GM12872 (cell line): Measurements from ENCODE around the gene ERBB2.

Experiments
- CTCF ChIP-seq: IDR thresholded peaks from 3 replicates; pipeline ENCODE4 v1.5.1; 2011; ENCODE audit warnings: low read depth, mild to moderate bottlenecking, low read length, moderate library complexity; ENCODE audit not compliant: insufficient read depth

The ERBB2 gene

GRCh38 chr17:39697961-39698360, 1.9 kb upstream of the ERBB2 start:
- no peak for TF ChIP-seq CTCF

DNA sequence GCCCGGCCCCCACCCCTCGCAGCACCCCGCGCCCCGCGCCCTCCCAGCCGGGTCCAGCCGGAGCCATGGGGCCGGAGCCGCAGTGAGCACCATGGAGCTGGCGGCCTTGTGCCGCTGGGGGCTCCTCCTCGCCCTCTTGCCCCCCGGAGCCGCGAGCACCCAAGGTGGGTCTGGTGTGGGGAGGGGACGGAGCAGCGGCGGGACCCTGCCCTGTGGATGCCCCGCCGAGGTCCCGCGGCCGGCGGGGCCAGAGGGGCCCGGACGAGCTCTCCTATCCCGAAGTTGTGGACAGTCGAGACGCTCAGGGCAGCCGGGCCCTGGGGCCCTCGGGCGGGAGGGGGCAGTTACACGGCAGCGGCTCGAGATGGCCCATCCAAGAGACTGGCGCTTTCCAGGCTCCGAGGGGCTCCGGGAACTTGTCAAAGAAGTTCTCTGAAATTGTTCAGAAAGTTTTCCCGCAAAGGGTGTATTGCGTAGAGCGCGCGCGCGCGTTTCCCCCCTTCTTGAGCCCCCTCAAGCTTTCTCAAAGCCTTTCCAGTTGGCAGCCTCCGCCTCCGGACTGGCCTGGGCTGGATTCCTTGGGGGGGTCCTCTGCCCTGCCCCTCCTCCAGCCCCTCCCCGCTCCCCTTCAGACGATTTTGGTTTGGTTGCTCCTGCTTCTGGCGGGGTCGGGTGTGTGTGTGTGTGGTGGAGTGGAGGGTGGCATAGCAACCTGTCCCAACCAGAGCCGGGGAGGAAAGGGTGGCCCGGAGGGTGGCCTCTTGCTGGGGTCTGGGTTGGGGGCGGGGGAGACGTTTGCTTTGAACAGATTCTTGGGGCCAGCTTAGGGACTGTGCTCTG, 504 bp downstream of the ERBB2 start:
- no peak for TF ChIP-seq CTCF

DNA sequence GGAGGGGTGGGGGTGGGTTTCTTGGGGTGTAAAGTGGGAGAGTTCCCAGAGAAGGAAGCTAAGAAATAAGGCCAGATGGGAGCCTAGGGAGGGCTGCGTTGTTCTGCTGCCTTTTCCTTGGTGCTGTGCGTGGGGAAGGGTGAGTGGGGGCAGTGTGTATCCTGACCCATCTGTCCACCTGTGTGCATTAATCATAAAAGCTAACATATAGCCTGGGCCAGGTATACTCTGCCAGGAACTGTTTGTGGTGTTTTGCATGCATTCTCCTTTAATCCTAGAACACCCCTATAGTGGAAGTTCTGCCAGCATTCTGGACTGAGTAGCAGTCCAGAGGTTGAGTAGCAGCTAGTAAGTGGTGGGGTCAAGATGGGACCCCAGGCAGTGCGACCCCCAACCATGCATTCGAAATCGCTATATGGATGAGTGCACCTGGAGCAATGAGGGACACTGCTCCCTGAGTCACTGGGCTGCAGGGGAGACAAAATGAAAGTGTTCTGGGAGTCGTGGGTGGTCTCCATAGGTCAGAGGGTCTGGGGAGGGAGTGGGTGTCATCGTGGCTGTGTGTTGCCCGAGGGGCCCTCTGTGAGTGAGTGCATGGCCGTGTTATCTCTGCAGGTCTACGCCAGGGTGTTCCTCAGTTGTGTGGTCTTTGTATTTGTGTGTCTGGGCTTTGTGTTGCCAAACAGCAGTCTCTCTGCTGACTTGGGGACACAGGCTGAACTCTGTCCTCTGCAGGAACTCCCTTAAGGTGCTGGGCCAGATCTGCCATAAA, 1.3 kb downstream of the ERBB2 start:
- no peak for TF ChIP-seq CTCF

DNA sequence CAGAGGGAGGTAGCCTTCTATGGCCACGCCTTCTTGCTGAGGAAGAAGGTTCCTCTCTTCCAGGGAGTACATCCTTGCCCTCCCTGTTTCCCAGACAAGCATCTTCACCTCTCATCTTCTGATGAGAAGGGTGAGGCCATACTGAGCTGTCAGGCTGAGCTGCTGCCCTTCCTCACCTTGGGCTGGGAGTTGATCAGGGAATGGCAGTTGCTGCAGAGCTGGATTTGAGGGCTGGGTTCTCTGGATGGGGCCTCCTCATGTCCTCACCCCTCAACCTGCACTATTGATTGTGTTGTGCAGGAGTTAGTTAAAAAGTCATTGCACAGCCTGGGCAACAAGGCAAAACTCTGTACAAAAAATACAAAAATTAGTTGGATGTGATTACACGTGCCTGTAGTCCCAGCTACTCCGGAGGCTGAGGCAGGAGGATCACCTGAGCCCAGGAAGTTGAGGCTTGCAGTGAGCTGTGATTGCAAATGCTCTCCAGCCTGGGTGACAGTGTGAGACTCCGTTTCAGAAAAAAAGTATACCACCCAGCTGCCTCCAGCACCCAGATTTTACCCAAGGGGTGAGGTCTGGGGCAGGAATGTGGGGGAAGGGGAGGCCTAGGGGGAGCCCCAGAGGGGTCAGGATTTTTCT, 2.0 kb downstream of the ERBB2 start:
- TF ChIP-seq CTCF, result no peak

DNA sequence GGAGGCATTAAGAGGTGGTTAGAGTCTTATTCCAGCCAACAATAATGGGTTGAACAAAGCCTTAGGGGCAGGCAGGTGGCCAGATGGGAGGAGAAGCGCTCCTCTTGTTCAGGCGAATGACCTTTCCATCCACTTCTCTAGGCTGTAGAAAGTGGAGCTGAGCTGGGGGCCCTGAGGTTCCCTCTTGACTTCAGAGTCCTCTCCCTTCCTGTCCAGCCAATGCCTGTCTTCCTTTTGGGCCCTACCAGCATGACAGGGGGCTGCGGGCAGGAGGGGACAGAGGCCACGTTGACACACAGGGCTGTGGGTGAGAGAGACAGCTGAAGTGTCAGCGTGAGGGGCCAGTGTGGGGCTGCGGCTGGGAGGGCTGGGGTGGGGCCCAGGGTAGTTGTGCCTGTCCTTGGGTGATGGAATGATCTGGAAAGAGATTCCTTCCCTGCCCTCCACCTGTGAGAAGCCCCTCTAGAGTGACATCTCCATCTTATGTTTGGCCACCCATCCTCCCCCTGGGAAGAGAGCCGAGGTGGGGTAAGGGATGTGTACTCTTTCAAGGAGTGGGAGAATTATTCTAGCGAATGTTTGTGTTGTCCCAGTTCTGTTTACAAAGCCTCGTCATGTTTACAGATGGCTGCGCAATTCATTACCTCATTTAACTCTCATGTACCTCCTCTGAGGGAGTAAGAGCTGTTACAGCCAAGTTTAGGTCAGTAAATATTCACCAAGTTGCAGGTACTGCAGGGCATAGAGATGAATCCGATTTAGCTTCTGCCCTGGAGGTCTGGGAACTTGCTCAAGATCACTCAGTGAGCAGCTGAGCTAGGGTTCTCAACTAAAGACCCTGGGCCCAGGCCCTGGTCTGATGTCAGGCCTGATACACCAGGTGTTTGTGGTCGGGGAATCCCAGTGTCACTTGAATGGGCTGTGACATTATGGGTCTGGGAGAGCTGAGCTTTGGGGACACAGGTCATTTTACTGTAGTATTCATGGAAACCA, 3.3 kb downstream of the ERBB2 start:
- no peak for TF ChIP-seq CTCF

- TF ChIP-seq CTCF, result 0 out of 3 replicates have a peak, but pooled peaks have one; percentile 5
Measured at GRCh38 chr17:39703913-39704312, 4.0 kb downstream of the ERBB2 start.
